Umbilical cord (tissue), 2 donors: ENCODE measurements around the gene CPXM2. TPM values are rescaled to one million over a fixed set of nuclear protein-coding genes. Genes with fewer than 3 reads are reported as not detected.

Experiments used
- DNase-seq: peaks from one replicate; pipeline ENCODE4 v3.0.0-alpha.2; 2015; ENCODE audit warnings: low spot score
- total RNA-seq: library from RNA; depleted of rRNA; stranded (reverse); fragments of >200 nt; gene quantifications from one replicate; pipeline ENCODE4 v1.2.3, GENCODE V29; 2014; ENCODE audit warnings: low replicate concordance; ENCODE audit not compliant: insufficient read depth

CPXM2 gene
- total RNA-seq, 1 donor from 2014 or later: 122 TPM

DNA sequence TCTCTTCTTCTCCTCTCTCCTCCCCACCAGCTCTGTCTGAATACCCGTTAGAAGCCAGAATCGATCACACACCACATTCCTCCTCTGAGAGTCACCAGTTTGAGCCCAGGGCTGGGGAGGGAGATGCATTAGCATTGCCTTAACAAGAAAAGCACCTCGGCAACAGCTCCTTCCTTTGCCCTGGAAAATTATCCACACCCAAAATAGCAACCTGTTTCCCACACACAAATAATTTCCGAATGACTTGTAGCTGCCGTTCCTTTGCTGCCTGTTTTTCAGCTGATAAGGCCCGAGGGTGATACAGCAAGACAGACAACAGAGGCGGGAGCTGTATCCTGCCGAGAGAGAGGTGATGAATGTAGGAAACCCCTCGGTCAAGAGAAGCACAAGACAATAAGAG, 91.3 kb downstream of the CPXM2 start:
- DNase-seq: peak; percentile 29

- DNase-seq: no peak
Measured at GRCh38 chr10:123798856-123799255, 92.8 kb downstream of the CPXM2 start.

DNA sequence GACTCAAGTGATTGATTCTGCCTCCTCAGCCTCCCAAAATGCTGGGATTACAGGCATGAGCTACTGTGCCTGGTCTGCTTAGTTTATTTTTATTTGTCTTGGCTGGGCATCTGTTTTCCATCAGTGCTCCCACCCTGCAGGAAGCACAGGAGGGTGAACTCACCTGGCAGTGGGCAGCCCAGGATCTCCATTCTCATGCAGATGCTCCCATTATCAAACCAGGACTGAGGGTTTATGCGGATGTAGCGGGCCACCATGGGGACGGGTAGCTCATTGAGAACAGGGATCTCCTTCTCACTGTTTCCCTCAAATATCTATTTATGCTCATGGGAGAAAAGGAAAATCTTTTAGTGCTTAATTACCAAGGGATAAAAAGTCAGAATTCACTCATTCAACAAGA, 93.8 kb downstream of the CPXM2 start:
- no peak for DNase-seq

DNA sequence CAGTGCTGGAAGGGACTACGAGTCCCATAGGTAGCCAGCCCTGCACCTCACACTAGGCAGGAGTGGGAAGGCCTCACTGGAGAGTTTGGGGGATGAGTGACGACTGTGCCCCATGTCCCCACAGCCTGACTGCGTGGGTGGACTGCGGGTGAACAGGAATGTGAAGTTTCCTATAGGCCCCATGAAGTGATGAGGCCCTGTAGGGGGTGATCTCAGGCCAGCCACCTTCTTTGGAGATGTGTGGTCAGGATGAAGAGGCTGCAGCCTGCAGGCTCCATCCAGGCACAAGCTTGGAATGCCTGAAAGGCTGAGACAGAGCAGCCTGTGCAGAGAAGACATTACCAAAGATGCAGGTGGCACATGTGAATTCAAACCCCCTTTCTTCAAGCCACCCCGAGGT, 94.9 kb downstream of the CPXM2 start:
- no peak for DNase-seq

GRCh38 chr10:123795846-123796590, 95.6 kb downstream of the CPXM2 start:
- DNase-seq: no peak

DNA sequence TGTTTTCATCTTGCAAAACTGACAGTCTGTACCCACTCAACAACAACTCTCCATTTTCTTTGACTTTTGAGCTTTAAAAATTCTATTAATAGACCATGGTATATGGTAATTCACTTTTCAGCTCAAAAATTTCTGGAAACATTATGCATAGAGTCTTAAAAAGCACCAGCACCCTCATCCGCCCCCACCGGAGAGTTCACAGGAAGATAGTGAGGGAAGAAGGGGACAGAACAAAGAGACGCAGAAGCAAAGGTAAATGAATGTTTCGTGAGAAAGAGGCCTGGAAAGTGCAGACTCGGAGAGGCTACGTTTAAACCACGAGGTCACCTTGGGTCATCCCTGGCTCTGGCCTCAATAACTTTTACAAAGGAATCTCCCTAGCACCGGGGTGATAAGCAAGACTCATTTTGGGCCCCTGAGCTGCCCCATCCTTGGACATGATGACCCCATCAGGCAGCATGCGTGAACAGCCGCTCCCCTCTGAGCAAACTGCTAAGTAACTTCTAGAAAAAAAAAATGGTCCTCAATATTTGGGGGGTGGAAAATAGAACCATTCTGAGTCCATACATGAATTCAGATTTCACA, 96.3 kb downstream of the CPXM2 start:
- DNase-seq: no peak

DNA sequence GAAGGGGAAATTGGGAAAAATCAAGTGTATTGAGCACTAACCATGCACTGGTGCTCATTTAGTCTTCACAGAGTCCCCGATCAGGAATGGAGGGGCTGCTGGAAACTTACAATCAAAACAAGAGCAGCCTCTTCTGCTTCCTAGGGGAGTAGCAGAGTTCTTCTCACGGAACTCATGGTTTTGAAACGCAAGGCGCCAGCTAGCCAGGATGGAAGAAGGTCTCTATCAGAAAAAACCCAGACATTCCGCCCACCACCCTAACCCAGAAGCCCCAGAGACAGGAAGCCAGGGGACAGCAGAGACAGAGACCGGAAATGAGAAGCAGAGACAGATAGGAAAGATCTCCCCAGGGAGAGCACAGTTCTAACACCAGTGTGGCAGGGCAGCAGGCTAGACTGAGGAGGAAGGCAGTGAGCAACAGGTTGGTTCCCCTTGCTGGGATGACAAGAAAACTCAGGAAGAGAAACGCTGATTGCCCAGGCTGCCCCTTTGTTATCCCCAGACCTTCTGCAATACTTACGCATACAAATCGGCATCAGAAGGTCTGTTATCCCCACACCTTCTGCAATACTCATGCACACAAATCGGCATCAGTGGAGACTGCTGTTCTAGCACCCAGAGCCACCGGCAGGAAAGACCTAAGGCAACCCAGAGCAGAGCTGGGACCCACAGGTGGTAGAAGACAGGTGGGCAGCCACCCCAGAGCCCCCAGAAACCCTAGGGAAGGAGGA, 99.2 kb downstream of the CPXM2 start:
- no peak for DNase-seq

DNA sequence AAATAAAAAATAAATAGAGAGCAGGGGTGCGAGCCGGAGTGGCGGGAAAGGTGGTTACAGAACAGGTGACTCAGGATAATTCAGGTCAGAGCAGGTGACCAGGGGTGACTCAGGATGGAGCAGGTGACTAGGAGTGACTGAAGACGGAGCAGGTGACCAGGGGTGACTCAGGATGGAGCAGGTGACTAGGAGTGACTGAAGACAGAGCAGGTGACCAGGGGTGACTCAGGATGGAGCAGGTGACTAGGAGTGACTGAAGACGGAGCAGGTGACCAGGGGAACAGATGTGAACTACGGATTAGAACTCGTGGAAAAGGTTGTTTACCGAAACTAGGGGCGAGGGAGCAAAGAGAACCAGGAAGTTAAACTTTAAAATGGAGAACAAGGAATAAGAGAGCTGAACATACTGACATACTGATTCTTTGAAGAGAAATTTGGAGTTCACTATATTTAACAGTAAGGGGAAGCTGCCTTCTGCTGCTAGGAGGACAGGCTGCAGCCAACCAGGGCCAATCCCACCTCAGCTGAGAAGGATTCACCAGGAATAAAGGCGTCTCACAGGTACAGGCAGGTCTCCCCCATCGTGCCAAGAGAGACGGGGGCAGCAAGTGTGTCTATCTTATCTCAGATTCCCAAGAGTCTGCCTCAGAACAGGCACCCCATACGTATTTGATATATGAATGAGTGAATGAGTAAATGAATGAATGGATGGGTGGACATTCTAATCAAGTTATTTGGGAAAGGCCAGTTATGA, 101.3 kb downstream of the CPXM2 start:
- DNase-seq: no peak

- DNase-seq: no peak
Measured at GRCh38 chr10:123788981-123789380, 102.6 kb downstream of the CPXM2 start.

GRCh38 chr10:123787566-123787965, 104.0 kb downstream of the CPXM2 start:
- DNase-seq: no peak

- DNase-seq: no peak
Measured at GRCh38 chr10:123786896-123787295, 104.7 kb downstream of the CPXM2 start.

DNA sequence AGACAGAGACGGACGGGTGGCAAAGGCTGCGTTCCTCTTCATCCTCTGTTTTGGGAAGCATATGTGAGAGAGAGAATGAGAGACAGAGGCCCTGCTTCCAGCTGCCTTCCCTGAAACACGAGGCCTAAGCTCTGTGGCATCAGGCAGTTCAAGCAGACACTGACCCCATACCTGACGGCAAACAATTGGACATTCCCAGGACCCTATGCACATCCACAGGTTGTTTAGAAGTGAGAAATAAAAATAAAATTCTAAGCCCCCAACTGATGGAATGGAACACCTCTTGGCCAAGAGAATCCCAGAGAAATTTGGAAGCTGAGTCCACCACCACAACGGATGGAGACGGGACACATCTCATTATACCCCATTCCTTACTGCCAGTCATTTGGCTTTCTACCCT, 105.3 kb downstream of the CPXM2 start:
- DNase-seq: no peak

DNA sequence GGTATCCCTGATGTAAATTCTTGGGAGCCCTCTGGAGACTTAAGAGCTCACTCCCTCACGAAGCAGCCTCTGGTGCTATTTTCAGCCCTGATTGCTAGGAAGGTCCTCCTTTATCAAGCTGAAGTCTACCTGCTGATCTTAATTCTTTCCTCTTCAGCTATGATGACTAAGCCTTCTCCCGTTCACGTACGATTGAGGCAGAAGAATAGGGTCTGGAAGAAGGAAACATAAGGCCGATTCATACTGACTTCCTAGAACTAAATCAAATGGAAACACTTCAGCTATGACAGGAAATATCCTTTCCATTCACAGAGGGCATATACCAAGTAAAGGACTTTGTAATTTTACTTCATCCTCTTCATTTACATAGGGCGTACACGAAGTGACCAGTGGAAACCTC, 107.0 kb downstream of the CPXM2 start:
- DNase-seq: no peak

DNA sequence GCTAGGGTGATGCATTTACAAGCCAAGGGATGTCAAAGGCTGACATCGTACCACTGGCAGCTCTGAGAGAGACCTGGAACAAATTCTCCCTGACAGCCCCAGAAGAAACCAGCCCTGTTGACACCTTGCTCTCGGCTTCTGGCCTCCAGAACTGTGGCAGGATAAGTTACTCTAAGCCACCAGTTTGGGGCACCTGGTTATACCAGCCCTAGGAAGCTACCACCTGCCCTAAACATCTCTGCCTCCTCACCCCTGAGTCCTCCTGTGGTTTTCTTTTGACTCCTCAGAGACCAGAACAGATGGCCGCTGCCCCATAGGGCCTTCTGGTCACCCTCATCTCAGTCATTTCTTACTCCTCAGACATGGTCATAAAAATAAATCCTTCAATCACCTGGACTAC, 107.4 kb downstream of the CPXM2 start:
- no peak for DNase-seq

GRCh38 chr10:123783296-123783695, 108.3 kb downstream of the CPXM2 start:
- no peak for DNase-seq

DNA sequence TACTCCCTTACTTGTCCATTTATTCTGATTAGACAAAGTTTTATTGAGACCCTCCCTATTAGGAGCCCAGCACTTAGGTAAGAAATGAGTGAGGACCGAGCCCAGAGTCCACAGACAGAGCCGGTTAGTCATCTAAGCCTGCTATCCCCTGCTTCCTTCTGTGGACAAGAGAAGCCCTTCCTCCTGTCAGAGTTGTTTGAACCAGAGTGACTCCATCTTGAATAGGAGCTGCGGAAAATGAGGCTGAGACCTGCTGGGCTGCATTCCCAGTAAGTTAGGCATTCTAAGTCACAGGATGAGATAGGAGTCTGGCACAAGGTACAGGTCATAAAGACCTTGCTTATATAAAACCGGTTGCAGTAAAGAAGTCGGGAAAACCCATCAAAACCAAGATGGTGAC, 109.1 kb downstream of the CPXM2 start:
- DNase-seq: no peak

DNA sequence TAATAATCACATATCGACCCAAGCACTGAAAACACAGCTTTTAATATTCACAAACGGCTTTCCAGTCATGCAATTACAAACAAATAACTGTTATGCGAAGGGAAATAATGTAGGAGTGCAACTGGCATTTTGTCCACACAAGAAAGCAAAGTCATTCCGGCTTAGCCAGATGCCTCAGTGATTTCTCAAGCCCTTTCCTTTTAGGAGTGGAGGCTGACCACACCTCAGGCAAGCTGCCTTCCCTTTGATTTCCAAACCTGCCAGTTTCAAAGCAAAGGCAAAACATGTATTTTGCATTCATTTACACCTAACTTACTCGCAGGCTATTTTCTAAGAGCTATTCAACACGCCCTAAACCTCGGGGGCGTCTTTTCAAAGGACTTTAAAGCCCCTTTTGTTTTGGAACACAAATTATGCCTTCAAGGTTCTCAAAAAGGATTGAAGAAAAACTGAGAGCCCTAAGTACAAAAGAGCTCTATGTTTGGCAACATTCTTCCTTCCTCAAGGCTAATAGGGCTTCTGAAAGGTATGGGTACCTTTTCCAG, 109.6 kb downstream of the CPXM2 start:
- DNase-seq: no peak

DNA sequence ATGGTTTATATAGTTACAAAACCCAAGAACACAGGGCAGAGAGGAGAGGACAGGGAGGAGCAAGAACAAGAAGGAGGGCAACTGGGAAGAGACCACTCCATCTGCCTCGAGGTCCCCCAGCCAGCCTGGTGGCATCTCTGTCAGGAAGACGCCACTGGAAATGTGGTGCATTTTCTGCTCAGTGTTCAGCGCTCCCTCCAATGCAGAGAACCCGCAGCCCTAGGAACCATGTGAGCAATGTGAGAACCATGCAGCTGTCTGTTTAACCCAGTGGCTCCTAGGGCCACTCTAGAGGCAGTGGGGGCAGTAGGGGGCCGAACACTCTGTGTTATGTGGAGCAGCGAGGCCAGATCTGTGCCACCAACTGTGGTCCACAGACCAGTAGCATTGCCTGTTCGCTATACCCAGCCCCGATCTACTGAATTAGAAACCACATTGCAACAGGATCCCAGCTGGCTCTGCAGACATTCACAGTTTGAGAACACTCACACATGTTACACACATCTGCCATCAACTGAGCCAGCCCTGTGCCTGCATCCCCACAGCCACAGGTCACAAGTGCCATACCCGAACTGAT, 110.2 kb downstream of the CPXM2 start:
- DNase-seq: no peak

DNA sequence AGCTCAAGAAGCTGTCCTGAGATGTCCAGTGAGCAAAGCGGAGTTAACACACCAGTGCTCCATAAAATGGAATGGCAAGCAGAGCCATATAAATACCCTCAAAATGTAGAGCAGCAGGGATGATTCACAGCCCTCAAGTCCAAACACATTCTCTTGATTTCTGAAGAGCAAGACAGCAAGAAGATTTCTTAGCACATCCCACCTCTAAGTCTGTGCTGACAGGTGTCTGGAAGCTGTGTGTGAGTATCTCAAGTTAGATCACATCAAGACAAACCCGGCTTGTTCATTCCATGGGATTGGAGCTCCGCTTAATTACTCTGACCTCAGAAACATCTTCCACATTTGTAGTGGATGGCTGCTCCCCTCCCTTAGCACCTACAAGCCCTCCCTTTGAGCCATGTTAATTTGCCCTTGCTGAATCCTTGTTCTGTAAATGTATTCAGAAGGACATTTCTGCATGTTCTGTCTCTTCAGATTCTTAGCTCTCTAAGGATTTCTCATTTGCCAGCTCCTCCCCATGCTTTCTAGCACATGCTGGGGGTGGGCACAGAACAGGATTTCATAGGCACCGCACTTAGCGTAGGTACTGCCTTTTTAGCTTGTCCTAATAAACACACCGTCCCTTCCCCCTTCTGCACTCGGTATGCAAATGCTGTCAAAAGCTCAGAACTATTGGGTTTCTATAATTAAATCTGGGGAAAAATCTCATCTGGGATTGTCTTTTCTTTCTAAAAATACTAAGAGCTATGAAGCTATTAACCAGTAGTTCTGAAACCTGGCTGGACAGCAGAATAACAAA, 112.7 kb downstream of the CPXM2 start:
- peak; percentile 68 for DNase-seq

DNA sequence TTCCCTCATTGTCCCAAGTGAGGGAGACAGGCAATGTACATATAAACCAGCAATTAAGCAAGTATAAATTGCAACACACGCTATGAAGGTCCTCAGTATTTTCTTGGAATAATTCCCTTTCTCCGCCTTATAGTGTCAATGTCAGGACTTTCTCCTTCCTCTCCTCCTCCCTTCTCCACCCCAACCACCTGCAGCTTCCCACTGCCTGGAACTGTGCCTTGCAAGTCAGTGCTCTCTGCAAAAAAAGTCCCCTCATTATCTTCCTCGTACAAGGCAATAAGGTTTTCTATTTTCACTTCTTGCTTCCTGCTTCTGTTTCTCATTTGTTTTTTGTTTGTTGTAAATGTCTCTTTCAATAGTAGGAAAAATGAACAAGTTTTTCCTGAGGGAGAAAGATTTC, 113.7 kb downstream of the CPXM2 start:
- DNase-seq: no peak
